SK-N-SH (cell line): Measurements from ENCODE around the gene AGK. TPM values are rescaled to one million over a fixed set of nuclear protein-coding genes. Genes with fewer than 3 reads are reported as not detected.
A peak's percentile ranks its signal among the peaks of the same experiment; 100 is the strongest.

Experiments
- CTCF ChIA-PET: fragments of 300-600, 350-600 bp; formaldehyde crosslinking; extraction: SDS; loops from one replicate; lab custom pipeline; 2021; lab: Yijun Ruan, JAX
- POLR2A ChIA-PET: fragments of 350-600 bp; sonication (Branson Sonifier 250); formaldehyde crosslinking; extraction: SDS; loops from one replicate; lab custom pipeline; 2020; ENCODE audit warnings: antibody characterized with exemption, inconsistent platforms; lab: Yijun Ruan, JAX
- DNase-seq: peaks from one replicate; pipeline ENCODE4 v3.0.0; 2012
- H2AFZ ChIP-seq: fragments of 200-600 bp; sonication (generic); 2 replicates; pipeline ENCODE4 v1.8.1; 2016; ENCODE audit warnings: antibody characterized with exemption, mild to moderate bottlenecking, low read depth
- H3F3A ChIP-seq: fragments of 200-600 bp; sonication (generic); replicated peaks from 2 replicates; pipeline ENCODE3; 2016; ENCODE audit warnings: antibody characterized with exemption, mild to moderate bottlenecking; ENCODE audit not compliant: insufficient read depth
- H3K27ac ChIP-seq, 2 experiments: fragments of 200-500 bp in 1 of 2; fragments of 200-600 bp in 1 of 2; sonication (Bioruptor generic) in 1 of 2; sonication (generic), shearing (Covaris generic) in 1 of 2; 2 replicates each; pipeline versions ENCODE4 v1.5.1 to v1.6.1; 2014 to 2016; ENCODE audit warnings: low read depth in 2 of 2, inconsistent platforms in 1 of 2, low read length in 1 of 2, mild to moderate bottlenecking in 1 of 2, mixed read lengths in 1 of 2
- H3K27me3 ChIP-seq: fragments of 200-600 bp; sonication (generic), shearing (Covaris generic); 2 replicates; pipeline ENCODE4 v1.6.1; 2016; ENCODE audit warnings: mixed run types; ENCODE audit not compliant: insufficient read depth
- H3K36me3 ChIP-seq, 2 experiments: fragments of 200-500 bp in 1 of 2; fragments of 200-600 bp in 1 of 2; sonication (Bioruptor generic) in 1 of 2; sonication (generic) in 1 of 2; replicated peaks in 1 of 2; 2 replicates each; pipeline versions ENCODE3 to v1.5.1; 2014 to 2016; ENCODE audit warnings: low read length in 1 of 2, mild to moderate bottlenecking in 1 of 2; ENCODE audit not compliant: insufficient read depth in 2 of 2, control insufficient read depth in 1 of 2
- H3K4me1 ChIP-seq, 2 experiments: fragments of 200-500 bp in 1 of 2; fragments of 200-600 bp in 1 of 2; sonication (Bioruptor generic) in 1 of 2; sonication (generic), shearing (Covaris generic) in 1 of 2; 2 replicates each; pipeline versions ENCODE4 v1.5.1 to v1.6.1; 2014 to 2016; ENCODE audit warnings: low read depth in 1 of 2, low read length in 1 of 2, mixed run types in 1 of 2; ENCODE audit not compliant: insufficient read depth in 2 of 2, control insufficient read depth in 1 of 2
- H3K4me2 ChIP-seq: fragments of 200-600 bp; sonication (generic), shearing (Covaris generic); 2 replicates; pipeline ENCODE4 v1.6.1; 2017; ENCODE audit warnings: mixed run types
- H3K4me3 ChIP-seq, 2 experiments: fragments of 200-500 bp in 1 of 2; fragments of 200-600 bp in 1 of 2; sonication (Bioruptor generic) in 1 of 2; sonication (generic), shearing (Covaris generic) in 1 of 2; 2 replicates each; pipeline versions ENCODE4 v1.5.1 to v1.8.1; 2014 to 2016; ENCODE audit warnings: low read depth in 2 of 2, inconsistent platforms in 1 of 2, low read length in 1 of 2, mild to moderate bottlenecking in 1 of 2, mixed read lengths in 1 of 2, moderate library complexity in 1 of 2
- H3K79me2 ChIP-seq: fragments of 200-600 bp; sonication (generic); 2 replicates; pipeline ENCODE4 v1.8.1; 2017; ENCODE audit warnings: mild to moderate bottlenecking; ENCODE audit not compliant: insufficient read depth
- H3K9ac ChIP-seq: fragments of 200-600 bp; sonication (generic); 2 replicates; pipeline ENCODE4 v1.6.1; 2017; ENCODE audit warnings: mixed run types
- H3K9me2 ChIP-seq: fragments of 200-600 bp; sonication (generic); 2 replicates; pipeline ENCODE4 v1.6.1; 2017; ENCODE audit warnings: mixed run types
- H3K9me3 ChIP-seq: fragments of 200-600 bp; sonication (generic); 2 replicates; pipeline ENCODE4 v1.6.1; 2017; ENCODE audit warnings: mixed run types, mild to moderate bottlenecking, moderate library complexity
- H4K20me1 ChIP-seq: fragments of 200-600 bp; sonication (generic); 2 replicates; pipeline ENCODE4 v1.6.1; 2017; ENCODE audit warnings: mild to moderate bottlenecking, mixed run types; ENCODE audit not compliant: insufficient read depth
- CHD2 ChIP-seq: fragments of 150-350 bp; IDR thresholded peaks from 2 replicates; pipeline ENCODE4 v1.6.1; 2018; ENCODE audit warnings: low read length; ENCODE audit not compliant: partially characterized antibody
- ELF1 ChIP-seq: IDR thresholded peaks from 2 replicates; pipeline ENCODE4 v1.4.0; 2012
- EP300 ChIP-seq, 2 experiments: IDR thresholded peaks; 2 replicates each; pipeline versions ENCODE4 v1.4.0 to v1.6.1; 2012; ENCODE audit warnings: borderline replicate concordance in 1 of 2, low read depth in 1 of 2, low read length in 1 of 2
- EZH2phosphoT487 ChIP-seq: fragments of 200-600 bp; sonication (generic); IDR thresholded peaks from 2 replicates; pipeline ENCODE4 v1.6.1; 2017; ENCODE audit warnings: low read depth, mixed run types, mild to moderate bottlenecking, antibody characterized with exemption, moderate library complexity, borderline replicate concordance
- FOSL2 ChIP-seq: IDR thresholded peaks from 2 replicates; pipeline ENCODE4 v1.4.0; 2012; ENCODE audit warnings: low read depth, mild to moderate bottlenecking, moderate library complexity, borderline replicate concordance
- MXI1 ChIP-seq: IDR thresholded peaks from 2 replicates; pipeline ENCODE4 v1.6.1; 2012; ENCODE audit warnings: mild to moderate bottlenecking, low read depth, low read length, improper control_type of control experiment
- NFIC ChIP-seq: IDR thresholded peaks from 2 replicates; pipeline ENCODE4 v1.4.0; 2012; ENCODE audit warnings: borderline replicate concordance
- NRF1 ChIP-seq: IDR thresholded peaks from 2 replicates; pipeline ENCODE4 v1.6.1; 2012; ENCODE audit warnings: low read depth, mild to moderate bottlenecking, low read length
- RAD21 ChIP-seq: IDR thresholded peaks from 2 replicates; pipeline ENCODE4 v1.6.1; 2012; ENCODE audit warnings: mild to moderate bottlenecking, low read length
- RXRA ChIP-seq: IDR thresholded peaks from 2 replicates; pipeline ENCODE4 v1.4.0; 2012; ENCODE audit warnings: low read depth, mild to moderate bottlenecking, borderline replicate concordance
- SIN3A ChIP-seq: IDR thresholded peaks from 2 replicates; pipeline ENCODE4 v1.6.1; 2012; ENCODE audit warnings: low read depth, mild to moderate bottlenecking, low read length, moderate library complexity, borderline replicate concordance
- SMC3 ChIP-seq: IDR thresholded peaks from 2 replicates; pipeline ENCODE4 v1.6.1; 2012; ENCODE audit warnings: low read depth, low read length, improper control_type of control experiment
- TAF1 ChIP-seq: IDR thresholded peaks from 2 replicates; pipeline ENCODE4 v1.6.1; 2012; ENCODE audit warnings: low read depth, mild to moderate bottlenecking, low read length, moderate library complexity, borderline replicate concordance
- TCF12 ChIP-seq: IDR thresholded peaks from 2 replicates; pipeline ENCODE4 v1.4.0; 2012
- YY1 ChIP-seq: IDR thresholded peaks from 2 replicates; pipeline ENCODE4 v1.4.0; 2012; ENCODE audit warnings: low read depth, mild to moderate bottlenecking
- WGBS: methylation state at CpG from one replicate; pipeline ENCODE4 v1.1.6; 2017; ENCODE audit warnings: low lambda C conversion rate; 5-methylcytosine and 5-hydroxymethylcytosine counted together
- polyA plus RNA-seq, 3 experiments: library from polyadenylated mRNA; depleted of rRNA; stranded (reverse); fragments of >200 nt; gene quantifications; 2 replicates each; pipeline ENCODE4 v1.2.3, GENCODE V29; 2012
- TF ChIP-seq, protein P1 (sequence below): fragments of 150-350 bp; IDR thresholded peaks from 2 replicates; pipeline ENCODE4 v1.6.1; 2016; ENCODE audit warnings: mild to moderate bottlenecking, low read depth, low read length
- TF ChIP-seq, protein P2 (sequence below): IDR thresholded peaks from 2 replicates; pipeline ENCODE4; 2012
- TF ChIP-seq, protein P3 (sequence below): fragments of 200-600 bp; sonication (generic); IDR thresholded peaks from 2 replicates; pipeline ENCODE4 v1.6.1; 2017; ENCODE audit warnings: antibody characterized with exemption, mild to moderate bottlenecking, moderate library complexity
- TF ChIP-seq, protein P4 (sequence below): IDR thresholded peaks from 2 replicates; pipeline ENCODE4 v1.4.0; 2012; ENCODE audit warnings: low read depth, borderline replicate concordance
- TF ChIP-seq, protein P5 (sequence below): IDR thresholded peaks from 2 replicates; pipeline ENCODE4 v1.4.0; 2012; ENCODE audit warnings: low read depth

AGK gene
- polyA plus RNA-seq, 1 of the 3 experiments (the other 2 are of a cell fraction), result 45.7 TPM

DNA sequence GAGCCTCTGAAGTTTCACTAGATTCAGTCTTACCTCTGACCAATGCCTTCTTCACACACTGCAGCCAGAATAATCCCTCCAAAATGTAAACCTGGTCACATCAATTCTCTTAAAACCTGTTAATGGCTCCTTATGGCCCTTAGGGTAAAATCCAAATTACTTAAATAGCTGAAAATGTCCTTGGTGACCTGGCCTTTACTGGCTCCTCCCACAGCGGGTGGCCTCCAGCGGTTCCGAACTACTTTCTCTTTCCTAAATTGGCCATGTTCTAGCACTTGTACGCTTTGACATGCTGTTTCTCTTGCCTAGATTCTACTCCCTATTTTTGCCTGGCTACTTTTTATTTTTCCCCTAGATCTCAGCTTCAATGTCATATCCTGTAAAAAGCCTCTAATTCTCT, 36.1 kb downstream of the AGK start:
- Histone ChIP-seq H3K9ac (no peak overlapping the region), H3K79me2 (no peaks in the 10 kb centered on the region; the same call in 1 of the 2 replicates), H3K4me3 (no peak overlapping the region), H4K20me1 (no peaks in the 10 kb centered on the region), H3K36me3 (peaks cover 0 to 4% of the 10 kb centered on the region in 2 experiments), H3K27ac (peak overlapping the region in 1 of 2 experiments; percentile 81; a peak in 1 of 4 replicates), H3K9me2 (no peaks in the 10 kb centered on the region), H2AFZ (no peak overlapping the region), H3K4me1 (peaks cover 0 to 9% of the 10 kb centered on the region in 2 experiments; a peak in 3 of 4 replicates), H3K27me3 (no peaks in the 10 kb centered on the region), H3K4me2 (no peak overlapping the region), H3K9me3 (no peaks in the 10 kb centered on the region), H3F3A (peaks cover 22% of the 10 kb centered on the region)
- no peak for DNase-seq
- 94% methylated on average over 4 of the region's 4 CpGs for WGBS
- POLR2A ChIA-PET, result no interaction called here
- no peak for TF ChIP-seq SMC3
- no peak for TF ChIP-seq TCF12
- TF ChIP-seq, protein P1, sequence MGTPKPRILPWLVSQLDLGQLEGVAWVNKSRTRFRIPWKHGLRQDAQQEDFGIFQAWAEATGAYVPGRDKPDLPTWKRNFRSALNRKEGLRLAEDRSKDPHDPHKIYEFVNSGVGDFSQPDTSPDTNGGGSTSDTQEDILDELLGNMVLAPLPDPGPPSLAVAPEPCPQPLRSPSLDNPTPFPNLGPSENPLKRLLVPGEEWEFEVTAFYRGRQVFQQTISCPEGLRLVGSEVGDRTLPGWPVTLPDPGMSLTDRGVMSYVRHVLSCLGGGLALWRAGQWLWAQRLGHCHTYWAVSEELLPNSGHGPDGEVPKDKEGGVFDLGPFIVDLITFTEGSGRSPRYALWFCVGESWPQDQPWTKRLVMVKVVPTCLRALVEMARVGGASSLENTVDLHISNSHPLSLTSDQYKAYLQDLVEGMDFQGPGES, result no peak
- TF ChIP-seq, protein P2, sequence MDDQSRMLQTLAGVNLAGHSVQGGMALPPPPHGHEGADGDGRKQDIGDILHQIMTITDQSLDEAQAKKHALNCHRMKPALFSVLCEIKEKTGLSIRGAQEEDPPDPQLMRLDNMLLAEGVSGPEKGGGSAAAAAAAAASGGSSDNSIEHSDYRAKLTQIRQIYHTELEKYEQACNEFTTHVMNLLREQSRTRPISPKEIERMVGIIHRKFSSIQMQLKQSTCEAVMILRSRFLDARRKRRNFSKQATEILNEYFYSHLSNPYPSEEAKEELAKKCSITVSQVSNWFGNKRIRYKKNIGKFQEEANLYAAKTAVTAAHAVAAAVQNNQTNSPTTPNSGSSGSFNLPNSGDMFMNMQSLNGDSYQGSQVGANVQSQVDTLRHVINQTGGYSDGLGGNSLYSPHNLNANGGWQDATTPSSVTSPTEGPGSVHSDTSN, result no peak
- no peak for TF ChIP-seq SIN3A
- TF ChIP-seq MXI1, result no peak
- no peak for TF ChIP-seq EZH2phosphoT487
- no peak for TF ChIP-seq ELF1
- TF ChIP-seq FOSL2, result no peak
- no peak for TF ChIP-seq EP300 (IDR thresholded peaks at IDR 0.05; ENCODE audit: borderline replicate concordance in 1 of 2, low read depth in 1 of 2, low read length in 1 of 2)
- TF ChIP-seq CHD2, result no peak
- CTCF ChIA-PET, result interaction anchor here (0.9 to 1.6 kb wide), 2 partner anchors 12 to 67 kb away, joined by 3 to 4 read pairs; no protein-coding TSS in a partner anchor

DNA sequence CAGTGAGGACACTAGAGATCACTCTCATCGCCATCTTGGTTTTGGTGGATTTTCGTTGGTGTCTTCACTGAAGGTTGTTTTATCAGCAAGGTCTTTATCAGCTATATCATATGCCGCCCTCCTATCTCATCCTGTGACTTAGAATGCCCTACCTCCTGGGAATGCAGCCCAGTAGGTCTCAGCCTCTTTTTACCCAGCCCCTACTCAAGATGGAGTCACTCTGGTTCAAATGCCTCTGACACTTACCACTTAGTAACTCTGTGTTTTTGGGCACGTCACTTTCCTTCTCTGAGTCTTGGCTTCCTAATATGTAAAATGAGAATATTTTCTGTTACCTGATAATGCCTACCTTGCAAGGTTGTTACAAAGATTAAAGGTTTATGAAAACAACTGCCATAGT, 37.7 kb downstream of the AGK start:
- no peak for DNase-seq
- Histone ChIP-seq H3K9me2 (no peaks in the 10 kb centered on the region), H3K4me3 (no peak overlapping the region), H3F3A (peaks cover 22% of the 10 kb centered on the region), H4K20me1 (no peaks in the 10 kb centered on the region), H3K9me3 (no peaks in the 10 kb centered on the region), H3K79me2 (no peaks in the 10 kb centered on the region; the same call in 1 of the 2 replicates), H3K9ac (no peak overlapping the region), H2AFZ (no peak overlapping the region), H3K27ac (no peak overlapping the region), H3K4me2 (no peak overlapping the region), H3K36me3 (peaks cover 4 to 8% of the 10 kb centered on the region in 2 experiments), H3K27me3 (no peaks in the 10 kb centered on the region), H3K4me1 (peaks cover 2 to 9% of the 10 kb centered on the region in 2 experiments)
- POLR2A ChIA-PET, result no interaction called here
- WGBS, result 97% methylated on average over 4 of the region's 4 CpGs
- TF ChIP-seq NRF1 (no peak), EZH2phosphoT487 (no peak), TAF1 (no peak), NFIC (no peak), ELF1 (no peak), RAD21 (no peak), RXRA (no peak), YY1 (no peak), FOSL2 (no peak)
- TF ChIP-seq, protein P3, sequence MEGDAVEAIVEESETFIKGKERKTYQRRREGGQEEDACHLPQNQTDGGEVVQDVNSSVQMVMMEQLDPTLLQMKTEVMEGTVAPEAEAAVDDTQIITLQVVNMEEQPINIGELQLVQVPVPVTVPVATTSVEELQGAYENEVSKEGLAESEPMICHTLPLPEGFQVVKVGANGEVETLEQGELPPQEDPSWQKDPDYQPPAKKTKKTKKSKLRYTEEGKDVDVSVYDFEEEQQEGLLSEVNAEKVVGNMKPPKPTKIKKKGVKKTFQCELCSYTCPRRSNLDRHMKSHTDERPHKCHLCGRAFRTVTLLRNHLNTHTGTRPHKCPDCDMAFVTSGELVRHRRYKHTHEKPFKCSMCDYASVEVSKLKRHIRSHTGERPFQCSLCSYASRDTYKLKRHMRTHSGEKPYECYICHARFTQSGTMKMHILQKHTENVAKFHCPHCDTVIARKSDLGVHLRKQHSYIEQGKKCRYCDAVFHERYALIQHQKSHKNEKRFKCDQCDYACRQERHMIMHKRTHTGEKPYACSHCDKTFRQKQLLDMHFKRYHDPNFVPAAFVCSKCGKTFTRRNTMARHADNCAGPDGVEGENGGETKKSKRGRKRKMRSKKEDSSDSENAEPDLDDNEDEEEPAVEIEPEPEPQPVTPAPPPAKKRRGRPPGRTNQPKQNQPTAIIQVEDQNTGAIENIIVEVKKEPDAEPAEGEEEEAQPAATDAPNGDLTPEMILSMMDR, result no peak
- TF ChIP-seq, protein P4, sequence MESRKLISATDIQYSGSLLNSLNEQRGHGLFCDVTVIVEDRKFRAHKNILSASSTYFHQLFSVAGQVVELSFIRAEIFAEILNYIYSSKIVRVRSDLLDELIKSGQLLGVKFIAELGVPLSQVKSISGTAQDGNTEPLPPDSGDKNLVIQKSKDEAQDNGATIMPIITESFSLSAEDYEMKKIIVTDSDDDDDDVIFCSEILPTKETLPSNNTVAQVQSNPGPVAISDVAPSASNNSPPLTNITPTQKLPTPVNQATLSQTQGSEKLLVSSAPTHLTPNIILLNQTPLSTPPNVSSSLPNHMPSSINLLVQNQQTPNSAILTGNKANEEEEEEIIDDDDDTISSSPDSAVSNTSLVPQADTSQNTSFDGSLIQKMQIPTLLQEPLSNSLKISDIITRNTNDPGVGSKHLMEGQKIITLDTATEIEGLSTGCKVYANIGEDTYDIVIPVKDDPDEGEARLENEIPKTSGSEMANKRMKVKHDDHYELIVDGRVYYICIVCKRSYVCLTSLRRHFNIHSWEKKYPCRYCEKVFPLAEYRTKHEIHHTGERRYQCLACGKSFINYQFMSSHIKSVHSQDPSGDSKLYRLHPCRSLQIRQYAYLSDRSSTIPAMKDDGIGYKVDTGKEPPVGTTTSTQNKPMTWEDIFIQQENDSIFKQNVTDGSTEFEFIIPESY, result no peak
- TF ChIP-seq, protein P5, sequence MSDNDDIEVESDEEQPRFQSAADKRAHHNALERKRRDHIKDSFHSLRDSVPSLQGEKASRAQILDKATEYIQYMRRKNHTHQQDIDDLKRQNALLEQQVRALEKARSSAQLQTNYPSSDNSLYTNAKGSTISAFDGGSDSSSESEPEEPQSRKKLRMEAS, result no peak
- CTCF ChIA-PET, result interaction anchor here (1.3 kb wide), 1 partner anchor 61 kb away, joined by 3 read pairs; no protein-coding TSS in a partner anchor
